Stimulated activated CD8-positive, alpha-beta memory T cell treated with anti-CD3 and anti-CD28 coated beads, Interleukin-2, amount 100 ng/mL, for 48 hours (primary cell): ENCODE data around the gene GDF3.

ENCODE experiments used
- DNase-seq, 2 donors: peaks; one replicate each; pipeline ENCODE4 v3.0.0-alpha.2; 2020; ENCODE audit warnings: low read depth in 2 of 2

The GDF3 gene

DNA sequence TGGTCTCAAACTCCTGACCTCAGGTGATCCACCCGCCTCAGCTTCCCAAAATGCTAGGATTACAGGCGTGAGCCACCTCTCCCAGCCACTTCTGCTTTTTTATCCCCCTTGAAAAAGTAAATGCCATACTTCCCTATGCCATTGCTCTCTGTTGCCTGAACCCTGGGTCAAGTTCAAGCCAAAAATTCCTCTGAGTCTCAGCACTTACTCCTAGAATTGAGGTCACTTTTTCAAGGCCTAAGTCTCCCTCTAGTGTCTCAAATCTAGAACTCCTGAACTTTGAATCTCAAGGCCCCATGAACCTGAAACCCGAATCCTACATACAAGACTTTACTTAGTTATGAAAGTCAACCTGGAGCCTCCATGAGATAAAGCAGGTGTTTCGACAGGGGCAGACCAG, 28.4 kb downstream of the GDF3 start:
- no peak for DNase-seq

DNA sequence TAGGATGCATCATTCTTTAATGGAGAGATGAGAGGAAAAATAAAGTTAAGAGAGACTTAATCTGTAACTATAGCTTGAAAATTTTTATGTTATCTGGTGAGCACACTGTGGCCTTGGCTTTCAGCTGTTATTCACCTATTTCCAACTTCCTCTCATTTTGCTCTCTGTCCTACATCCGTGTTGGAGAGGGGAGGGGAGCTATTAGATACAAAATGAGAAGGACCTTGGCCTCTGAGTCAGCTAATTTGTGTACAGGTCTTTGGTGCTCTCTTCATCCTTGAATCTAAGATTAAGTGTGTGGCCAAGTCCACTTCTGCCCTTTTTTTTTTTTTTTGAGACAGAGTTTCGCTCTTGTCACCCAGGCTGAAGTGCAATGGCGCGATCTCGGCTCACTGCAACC, 29.0 kb downstream of the GDF3 start:
- no peak for DNase-seq

GRCh38 chr12:7661741-7662140, 33.8 kb downstream of the GDF3 start:
- no peak for DNase-seq

GRCh38 chr12:7656121-7656520, 39.5 kb downstream of the GDF3 start:
- no peak for DNase-seq

- DNase-seq, result no peak
Observed at GRCh38 chr12:7650091-7650490, 45.5 kb downstream of the GDF3 start.

GRCh38 chr12:7647071-7647470, 48.5 kb downstream of the GDF3 start:
- no peak for DNase-seq

GRCh38 chr12:7646178-7646475, 49.4 kb downstream of the GDF3 start:
- DNase-seq, result no peak

DNA sequence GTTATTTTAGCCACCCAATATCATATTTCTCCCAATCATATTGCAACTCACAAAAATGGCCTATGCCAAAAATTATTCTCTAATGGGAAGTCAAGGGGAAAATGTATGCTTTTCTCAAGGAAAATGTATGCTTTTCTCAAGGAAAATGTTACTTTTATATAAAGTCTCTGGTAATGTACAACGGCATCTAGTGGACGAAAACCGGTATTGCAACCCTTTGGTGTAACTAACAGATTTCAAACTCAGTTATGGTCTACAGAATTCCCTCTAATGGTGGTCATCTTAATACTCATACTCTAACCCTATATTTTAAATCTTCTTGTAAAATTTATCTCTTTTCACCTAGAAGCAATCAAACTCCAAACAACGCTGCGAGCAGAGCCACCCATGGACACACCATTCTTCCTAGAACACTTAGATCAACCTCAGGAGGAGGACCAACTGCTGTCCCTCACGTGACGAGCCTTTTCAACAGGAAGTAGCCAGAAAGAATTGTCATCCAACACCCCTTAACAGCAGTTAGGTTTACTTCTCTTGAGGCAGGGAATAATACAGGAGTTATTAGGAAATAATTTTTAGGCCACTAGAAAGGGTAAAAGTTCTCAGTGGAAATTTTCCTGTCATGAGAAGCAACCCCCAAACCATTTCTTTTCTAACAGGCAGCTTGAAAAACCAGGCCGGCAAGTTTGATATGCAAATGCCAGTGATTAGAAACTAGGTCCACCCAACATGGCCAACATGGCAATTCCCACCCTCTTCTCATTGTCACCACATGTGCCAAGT, 50.0 kb downstream of the GDF3 start:
- no peak for DNase-seq

DNA sequence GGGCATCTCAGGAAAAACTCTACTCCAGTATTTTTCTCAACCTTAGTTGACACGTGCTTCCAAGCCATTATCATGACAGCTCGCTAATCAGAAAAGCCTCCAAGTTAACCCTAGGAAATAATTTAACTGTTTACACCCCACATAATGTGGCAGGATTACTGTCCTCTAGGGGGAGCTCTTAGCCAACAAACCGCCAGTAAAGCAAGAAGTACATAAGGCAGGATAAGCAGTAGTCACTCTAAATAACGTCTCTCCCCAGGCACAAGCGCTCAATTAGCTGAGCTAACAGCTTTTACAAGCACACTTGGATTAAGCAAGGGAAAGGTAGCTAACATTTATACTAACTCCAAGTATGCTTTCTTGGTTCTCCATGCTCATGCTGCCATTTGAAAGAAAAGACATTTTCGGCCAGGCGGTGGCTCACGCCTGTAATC, 52.7 kb downstream of the GDF3 start:
- peak in 1 of 2 donors; percentile 9 for DNase-seq

DNA sequence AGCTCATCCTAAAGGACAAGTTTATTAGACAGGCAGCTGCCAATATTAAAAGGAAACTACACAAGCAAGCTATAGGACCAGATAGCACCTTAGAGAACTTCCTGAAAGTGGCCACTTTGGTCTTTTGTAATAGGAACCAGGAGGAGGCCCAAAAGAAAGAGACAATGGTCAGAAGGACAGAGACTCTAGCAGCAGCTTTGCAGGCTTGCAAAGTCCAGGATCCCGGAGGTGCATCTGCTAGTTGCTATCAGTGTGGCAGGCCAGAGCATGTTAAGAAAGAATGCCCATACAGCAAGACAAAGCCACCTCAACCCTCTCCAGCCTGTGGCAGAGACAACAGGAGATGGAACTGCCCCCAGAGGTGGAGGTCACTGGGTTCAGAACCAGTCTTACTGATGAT, 53.3 kb downstream of the GDF3 start:
- no peak for DNase-seq

GRCh38 chr12:7640123-7640995, 55.2 kb downstream of the GDF3 start:
- DNase-seq, result peak in 1 of 2 donors; percentile 22
